Esophagus squamous epithelium (tissue), 4 donors: ENCODE measurements around the gene USB1.

Source experiments
- CTCF ChIP-seq, 6 experiments: fragments of 450-650 bp in 4 of 6; fragments of 200-600 bp in 2 of 6; sonication (generic) in 2 of 6; IDR thresholded peaks; one replicate each; pipeline ENCODE4 v1.5.1; 2016 to 2019; ENCODE audit warnings: antibody characterized with exemption in 6 of 6, mild to moderate bottlenecking in 4 of 6, moderate library complexity in 4 of 6
- POLR2A ChIP-seq, 4 donors: fragments of 450-650 bp; IDR thresholded peaks; one replicate each; pipeline ENCODE4 v1.6.1; 2017; ENCODE audit warnings: antibody characterized with exemption in 4 of 4, mild to moderate bottlenecking in 4 of 4, moderate library complexity in 3 of 4

GRCh38 chr16:58031016-58031800, 30.0 kb downstream of the USB1 start:
- TF ChIP-seq CTCF (IDR thresholded peaks at IDR 0.05) (no peak), POLR2A (IDR thresholded peaks at IDR 0.05) (no peak)
